Measurements from ENCODE around the gene CAPZB. TPM values are rescaled to one million over a fixed set of nuclear protein-coding genes. Genes with fewer than 3 reads are reported as not detected.

CAPZB gene
- total RNA-seq, 5 donors from 2014 or later (not counting 1 experiment from before 2014, with no cell fraction given) = 272 to 342 (median 320) TPM

GRCh38 chr1:19495000-19495656 lies 9.8 kb upstream of the CAPZB start:
- no peaks in the 10 kb centered on the region for H3K9me3 ChIP-seq
- no peak overlapping the region for H3K4me3 Mint-ChIP-seq
- ChIA-PET POLR2A (no interaction called here), CTCF (interaction anchor here (0.6 to 1.9 kb wide), 5 partner anchors 9 to 166 kb away, joined by 4 to 7 read pairs (median 5); no protein-coding TSS in a partner anchor)
- H3K27me3 ChIP-seq (replicated peaks in 1 of 2; ENCODE audit: control insufficient read depth in 2 of 2, extremely low read depth in 1 of 2, insufficient read depth in 2 of 2, low read length in 1 of 2) = no peaks in the 10 kb centered on the region
- peaks cover 27 to 31% (median 30%) of the 10 kb centered on the region in 3 donors for H3K4me1 Mint-ChIP-seq
- H3K9me3 Mint-ChIP-seq = no peaks in the 10 kb centered on the region
- ATAC-seq (replicated peaks in 1 of 4) (no peak), DNase-seq (no peak)
- no peak overlapping the region for H3K4me3 ChIP-seq (ENCODE audit: control insufficient read depth in 1 of 2, extremely low read depth in 1 of 2, low read length in 1 of 2)
- peaks cover 3% of the 10 kb centered on the region for H3K36me3 Mint-ChIP-seq
- no peak overlapping the region for H3K27ac Mint-ChIP-seq
- no peaks in the 10 kb centered on the region for H3K27me3 Mint-ChIP-seq
- no peaks in the 10 kb centered on the region for H3K36me3 ChIP-seq (ENCODE audit: control insufficient read depth in 2 of 2, extremely low read depth in 1 of 2, insufficient read depth in 1 of 2, low read length in 1 of 2)
- 85% methylated on average over 6 of the region's 11 CpGs for WGBS (ENCODE audit: insufficient coverage)
- no peaks in the 10 kb centered on the region for H3K4me1 ChIP-seq (ENCODE audit: control insufficient read depth in 1 of 2, extremely low read depth in 1 of 2, insufficient read depth in 2 of 2, low read length in 2 of 2)
- no peak overlapping the region for H3K27ac ChIP-seq (ENCODE audit: low read length)

GRCh38 chr1:19493547-19493946 lies 8.2 kb upstream of the CAPZB start:
- Mint-ChIP-seq H3K4me3 (no peak overlapping the region), H3K4me1 (peaks cover 31 to 36% (median 35%) of the 10 kb centered on the region in 3 donors), H3K9me3 (no peaks in the 10 kb centered on the region), H3K27ac (no peak overlapping the region), H3K27me3 (no peaks in the 10 kb centered on the region), H3K36me3 (no peaks in the 10 kb centered on the region)
- no peak overlapping the region for H3K27ac ChIP-seq (ENCODE audit: low read length)
- DNase-seq (no peak), ATAC-seq (replicated peaks in 1 of 4) (no peak)
- H3K9me3 ChIP-seq = no peaks in the 10 kb centered on the region
- POLR2A ChIA-PET = no interaction called here
- H3K4me1 ChIP-seq (ENCODE audit: control insufficient read depth in 1 of 2, extremely low read depth in 1 of 2, insufficient read depth in 2 of 2, low read length in 2 of 2) = peaks cover 0 to 2% of the 10 kb centered on the region in 2 experiments
- no CpG with 5 or more reads among the region's 2 CpGs for WGBS (ENCODE audit: insufficient coverage)
- CTCF ChIA-PET = interaction anchor here in 1 of 2 donors (1.0 kb wide), 1 partner anchor 10 kb away, joined by 4 read pairs; no protein-coding TSS in a partner anchor
- H3K27me3 ChIP-seq (replicated peaks in 1 of 2; ENCODE audit: control insufficient read depth in 2 of 2, extremely low read depth in 1 of 2, insufficient read depth in 2 of 2, low read length in 1 of 2) = no peaks in the 10 kb centered on the region
- H3K36me3 ChIP-seq (ENCODE audit: control insufficient read depth in 2 of 2, extremely low read depth in 1 of 2, insufficient read depth in 1 of 2, low read length in 1 of 2) = no peaks in the 10 kb centered on the region
- H3K4me3 ChIP-seq (ENCODE audit: control insufficient read depth in 1 of 2, extremely low read depth in 1 of 2, low read length in 1 of 2) = no peak overlapping the region

GRCh38 chr1:19489996-19490395 lies 4.7 kb upstream of the CAPZB start:
- no peak for DNase-seq
- ChIA-PET CTCF (no interaction called here), POLR2A (interaction anchor here in 1 of 2 donors (0.6 kb wide), 1 partner anchor 99 kb away, joined by 3 read pairs; no protein-coding TSS in a partner anchor)
- H3K4me1 ChIP-seq (ENCODE audit: control insufficient read depth in 1 of 2, extremely low read depth in 1 of 2, insufficient read depth in 2 of 2, low read length in 2 of 2) = peaks cover 9 to 27% of the 10 kb centered on the region in 2 experiments
- no peaks in the 10 kb centered on the region for H3K27me3 Mint-ChIP-seq
- H3K9me3 ChIP-seq = no peaks in the 10 kb centered on the region
- WGBS (ENCODE audit: insufficient coverage) = 100% methylated on average over 2 of the region's 2 CpGs
- no peak overlapping the region for H3K4me3 Mint-ChIP-seq
- H3K9me3 Mint-ChIP-seq = no peaks in the 10 kb centered on the region
- peak overlapping the region in 1 of 2 donors; percentile 61 for H3K27ac Mint-ChIP-seq
- peaks cover 42 to 53% (median 48%) of the 10 kb centered on the region in 3 donors for H3K4me1 Mint-ChIP-seq
- no peak overlapping the region for H3K4me3 ChIP-seq (ENCODE audit: control insufficient read depth in 1 of 2, extremely low read depth in 1 of 2, low read length in 1 of 2)
- H3K36me3 Mint-ChIP-seq = no peaks in the 10 kb centered on the region
- no peak overlapping the region for H3K27ac ChIP-seq (ENCODE audit: low read length)
- no peak for ATAC-seq (replicated peaks in 1 of 4)
- H3K36me3 ChIP-seq (ENCODE audit: control insufficient read depth in 2 of 2, extremely low read depth in 1 of 2, insufficient read depth in 1 of 2, low read length in 1 of 2) = no peaks in the 10 kb centered on the region
- H3K27me3 ChIP-seq (replicated peaks in 1 of 2; ENCODE audit: control insufficient read depth in 2 of 2, extremely low read depth in 1 of 2, insufficient read depth in 2 of 2, low read length in 1 of 2) = no peaks in the 10 kb centered on the region

DNA sequence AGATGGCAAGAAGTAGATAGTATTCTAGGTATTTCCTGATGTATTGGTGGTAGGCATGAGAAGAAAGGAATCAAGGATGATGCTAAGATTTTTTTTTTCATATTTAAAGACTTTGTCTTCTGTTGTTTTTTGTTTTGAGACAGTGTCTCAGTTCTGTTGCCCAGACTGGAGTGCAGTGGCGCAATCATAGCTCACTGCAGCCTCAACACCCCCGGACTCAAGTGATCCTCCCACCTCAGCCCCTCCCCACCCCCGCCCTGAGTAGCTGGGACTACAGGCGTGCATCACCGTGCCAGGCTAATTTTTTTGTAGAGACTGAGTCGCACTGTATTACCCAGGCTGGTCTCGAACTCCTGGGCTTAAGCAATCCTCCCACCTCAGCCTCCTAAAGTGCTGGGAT lies 2.8 kb upstream of the CAPZB start:
- H3K4me1 Mint-ChIP-seq = peaks cover 52 to 69% (median 58%) of the 10 kb centered on the region in 3 donors
- ChIA-PET CTCF (interaction anchor here (0.6 to 1.5 kb wide), 6 partner anchors 10 to 333 kb away, joined by 3 to 6 read pairs (median 4); no protein-coding TSS in a partner anchor), POLR2A (interaction anchor here in 1 of 2 donors (0.7 kb wide), 1 partner anchor 67 kb away, joined by 4 read pairs; no protein-coding TSS in a partner anchor)
- Histone ChIP-seq H3K27ac (ENCODE audit: low read length) (peak overlapping the region; percentile 20), H3K4me3 (ENCODE audit: control insufficient read depth in 1 of 2, extremely low read depth in 1 of 2, low read length in 1 of 2) (no peak overlapping the region), H3K27me3 (replicated peaks in 1 of 2; ENCODE audit: control insufficient read depth in 2 of 2, extremely low read depth in 1 of 2, insufficient read depth in 2 of 2, low read length in 1 of 2) (no peaks in the 10 kb centered on the region), H3K9me3 (no peaks in the 10 kb centered on the region), H3K4me1 (ENCODE audit: control insufficient read depth in 1 of 2, extremely low read depth in 1 of 2, insufficient read depth in 2 of 2, low read length in 2 of 2) (peaks cover 14 to 43% of the 10 kb centered on the region in 2 experiments), H3K36me3 (ENCODE audit: control insufficient read depth in 2 of 2, extremely low read depth in 1 of 2, insufficient read depth in 1 of 2, low read length in 1 of 2) (no peaks in the 10 kb centered on the region)
- H3K4me3 Mint-ChIP-seq = peak overlapping the region in 2 of 3 donors; percentile 50 to 92
- 59% methylated on average over 3 of the region's 7 CpGs for WGBS (ENCODE audit: insufficient coverage)
- ATAC-seq (replicated peaks in 1 of 4) = no peak
- peaks cover 9% of the 10 kb centered on the region for H3K36me3 Mint-ChIP-seq
- H3K27ac Mint-ChIP-seq = peak overlapping the region; percentile 74 to 78
- peak in 1 of 35 experiments; percentile 53 for DNase-seq
- H3K27me3 Mint-ChIP-seq = no peaks in the 10 kb centered on the region
- no peaks in the 10 kb centered on the region for H3K9me3 Mint-ChIP-seq

- Histone ChIP-seq H3K36me3 (ENCODE audit: control insufficient read depth in 2 of 2, extremely low read depth in 1 of 2, insufficient read depth in 1 of 2, low read length in 1 of 2) (peaks cover 3 to 25% of the 10 kb centered on the region in 2 donors), H3K27me3 (replicated peaks in 1 of 2; ENCODE audit: control insufficient read depth in 2 of 2, extremely low read depth in 1 of 2, insufficient read depth in 2 of 2, low read length in 1 of 2) (no peaks in the 10 kb centered on the region), H3K4me1 (ENCODE audit: control insufficient read depth in 1 of 2, extremely low read depth in 1 of 2, insufficient read depth in 2 of 2, low read length in 2 of 2) (peaks cover 45 to 74% of the 10 kb centered on the region in 2 experiments), H3K4me3 (ENCODE audit: control insufficient read depth in 1 of 2, extremely low read depth in 1 of 2, low read length in 1 of 2) (peak overlapping the region; percentile 85 to 96), H3K27ac (ENCODE audit: low read length) (peak overlapping the region; percentile 82), H3K9me3 (no peaks in the 10 kb centered on the region)
- DNase-seq = peak in 2 of 35 experiments; percentile 27 to 31
- peak in 1 of 4 experiments; percentile 1 for ATAC-seq (replicated peaks in 1 of 4)
- Mint-ChIP-seq H3K4me1 (peaks cover 66 to 78% (median 71%) of the 10 kb centered on the region in 3 donors), H3K27ac (peak overlapping the region; percentile 95 to 96), H3K4me3 (peak overlapping the region; percentile 86 to 92 (median 89)), H3K9me3 (no peaks in the 10 kb centered on the region), H3K27me3 (no peaks in the 10 kb centered on the region), H3K36me3 (peaks cover 14% of the 10 kb centered on the region)
- ChIA-PET CTCF (interaction anchor here in 1 of 2 donors (0.8 to 1.6 kb wide), 2 partner anchors 31 to 94 kb away, joined by 3 to 12 read pairs; no protein-coding TSS in a partner anchor), POLR2A (interaction anchor here in 1 of 2 donors (0.6 kb wide), 1 partner anchor 114 kb away, joined by 7 read pairs; no protein-coding TSS in a partner anchor)
- 2% methylated on average over 11 of the region's 29 CpGs for WGBS (ENCODE audit: insufficient coverage)
Measured at GRCh38 chr1:19484798-19485361, 459 bp downstream of the CAPZB start.

- CTCF ChIA-PET = interaction anchor here in 1 of 2 donors (1.6 kb wide), 1 partner anchor 93 kb away, joined by 12 read pairs; no protein-coding TSS in a partner anchor
- peaks cover 49 to 80% of the 10 kb centered on the region in 2 experiments for H3K4me1 ChIP-seq (ENCODE audit: control insufficient read depth in 1 of 2, extremely low read depth in 1 of 2, insufficient read depth in 2 of 2, low read length in 2 of 2)
- no peaks in the 10 kb centered on the region for H3K27me3 ChIP-seq (replicated peaks in 1 of 2; ENCODE audit: control insufficient read depth in 2 of 2, extremely low read depth in 1 of 2, insufficient read depth in 2 of 2, low read length in 1 of 2)
- peak overlapping the region; percentile 82 for H3K27ac ChIP-seq (ENCODE audit: low read length)
- peaks cover 71 to 83% (median 76%) of the 10 kb centered on the region in 3 donors for H3K4me1 Mint-ChIP-seq
- H3K27ac Mint-ChIP-seq = peak overlapping the region; percentile 95 to 96
- under 1% methylated on average over 32 of the region's 32 CpGs for WGBS (ENCODE audit: insufficient coverage)
- H3K36me3 ChIP-seq (ENCODE audit: control insufficient read depth in 2 of 2, extremely low read depth in 1 of 2, insufficient read depth in 1 of 2, low read length in 1 of 2) = peaks cover 3 to 29% of the 10 kb centered on the region in 2 donors
- H3K9me3 Mint-ChIP-seq = no peaks in the 10 kb centered on the region
- H3K36me3 Mint-ChIP-seq = peaks cover 18% of the 10 kb centered on the region
- POLR2A ChIA-PET = no interaction called here
- H3K27me3 Mint-ChIP-seq = no peaks in the 10 kb centered on the region
- DNase-seq (peak in 7 of 35 experiments; percentile 24 to 47 (median 34)), ATAC-seq (replicated peaks in 1 of 4) (no peak)
- peak overlapping the region; percentile 86 to 92 (median 89) for H3K4me3 Mint-ChIP-seq
- H3K4me3 ChIP-seq (ENCODE audit: control insufficient read depth in 1 of 2, extremely low read depth in 1 of 2, low read length in 1 of 2) = peak overlapping the region; percentile 85 to 96
- H3K9me3 ChIP-seq = no peaks in the 10 kb centered on the region
Measured at GRCh38 chr1:19484338-19484797, 971 bp downstream of the CAPZB start.
